K562 (cell line): ENCODE results near the gene NF1. TPM values are rescaled to one million over a fixed set of nuclear protein-coding genes. Genes with fewer than 3 reads are reported as not detected.

Source experiments
- ATAC-seq: fragments of 200-7000 bp; cut with Tn5 transposase; 3 replicates; pipeline ENCODE4 v1.9.1; 2020; ENCODE audit warnings: moderate library complexity
- BruUV-seq: library from RNA; stranded (reverse); fragments of 400-500 nt; replicated peaks from 2 replicates; lab custom pipeline; 2021; lab: Mats Ljungman, UMichigan
- CTCF ChIA-PET: fragments of 300-600 bp; formaldehyde crosslinking; extraction: SDS; loops from one replicate; lab custom pipeline; 2021; ENCODE audit warnings: low intra/inter-chr PET ratio; lab: Yijun Ruan, JAX
- POLR2A ChIA-PET: fragments of 300-600, 350-650 bp; sonication (Branson Sonifier 250); formaldehyde crosslinking; extraction: SDS; loops from one replicate; lab custom pipeline; 2021; ENCODE audit warnings: antibody characterized with exemption, inconsistent platforms; lab: Yijun Ruan, JAX
- DNase-seq, 4 experiments: peaks; one replicate each; pipeline versions ENCODE4 v3.0.0 to v3.0.0-alpha.2; 2011 to 2018; ENCODE audit warnings: low spot score in 3 of 4, mixed read lengths in 3 of 4; ENCODE audit errors: extremely low read depth in 1 of 4
- FAIRE-seq: peaks from 2 replicates; lab custom pipeline; 2011; peaks lifted over from hg19 to GRCh38; lab: Jason Lieb, UNC
- H2AFZ ChIP-seq: 2 replicates; pipeline ENCODE4 v1.6.0; 2011; ENCODE audit warnings: low read depth, low read length, control low read depth, inconsistent platforms
- H3K27ac ChIP-seq: fragments of 200-600 bp; 3 replicates; pipeline ENCODE4 v1.8.0; 2011; ENCODE audit warnings: low read depth, mild to moderate bottlenecking, control low read depth, inconsistent platforms, low read length, moderate library complexity, mixed read lengths; ENCODE audit errors: extremely low read depth
- H3K27me3 ChIP-seq, 2 experiments: fragments of 300-600 bp in 1 of 2; 2 replicates in 1 of 2; 3 replicates in 1 of 2; pipeline versions ENCODE4 v1.6.0 to v1.8.0; 2011; ENCODE audit warnings: inconsistent platforms in 2 of 2, low read length in 2 of 2, mild to moderate bottlenecking in 1 of 2, mixed read lengths in 1 of 2, moderate library complexity in 1 of 2; ENCODE audit not compliant: control insufficient read depth in 2 of 2, insufficient read depth in 2 of 2
- H3K36me3 ChIP-seq: fragments of 300-600 bp; 3 replicates; pipeline ENCODE4 v1.8.0; 2011; ENCODE audit warnings: mild to moderate bottlenecking, low read length, inconsistent platforms; ENCODE audit not compliant: control insufficient read depth, insufficient read depth
- H3K4me1 ChIP-seq, 2 experiments: fragments of 200-600 bp in 1 of 2; replicated peaks in 1 of 2; 2 replicates in 1 of 2; 3 replicates in 1 of 2; pipeline versions ENCODE4 v1.5.1 to v1.8.0; 2011; ENCODE audit warnings: inconsistent platforms in 2 of 2, low read length in 2 of 2, mild to moderate bottlenecking in 1 of 2, mixed read lengths in 1 of 2, moderate library complexity in 1 of 2; ENCODE audit not compliant: control insufficient read depth in 2 of 2, insufficient read depth in 2 of 2
- H3K4me2 ChIP-seq: 2 replicates; pipeline ENCODE4 v1.6.1; 2011; ENCODE audit warnings: low read length, control low read depth, inconsistent platforms, mixed read lengths; ENCODE audit not compliant: insufficient read depth
- H3K4me3 ChIP-seq: fragments of 200-600 bp; sonication (generic), shearing (Covaris generic); 2 replicates; pipeline ENCODE4 v1.5.1; 2016; ENCODE audit warnings: control low read depth, inconsistent platforms
- H3K79me2 ChIP-seq: fragments of 200-600 bp; 3 replicates; pipeline ENCODE4 v1.8.0; 2011; ENCODE audit warnings: low read length, inconsistent platforms; ENCODE audit not compliant: control insufficient read depth, insufficient read depth
- H3K9ac ChIP-seq, 2 experiments: 2 replicates each; pipeline versions ENCODE4 v1.6.0 to v1.6.1; 2011; ENCODE audit warnings: low read depth in 2 of 2, low read length in 2 of 2, control low read depth in 1 of 2, inconsistent platforms in 1 of 2, mild to moderate bottlenecking in 1 of 2, mixed read lengths in 1 of 2; ENCODE audit not compliant: insufficient read depth in 1 of 2
- H3K9me1 ChIP-seq: one replicate; pipeline ENCODE4 v1.6.0; 2011; ENCODE audit warnings: inconsistent platforms, mild to moderate bottlenecking, low read length, moderate library complexity; ENCODE audit not compliant: control insufficient read depth, insufficient read depth
- H3K9me3 ChIP-seq: replicated peaks from 2 replicates; pipeline ENCODE4 v1.5.1; 2011; ENCODE audit warnings: low read depth, low read length, inconsistent platforms; ENCODE audit not compliant: control insufficient read depth, insufficient read depth
- H4K20me1 ChIP-seq: replicated peaks from 2 replicates; pipeline ENCODE4 v1.6.1; 2011; ENCODE audit warnings: low read length, inconsistent platforms, mixed read lengths; ENCODE audit not compliant: control insufficient read depth, insufficient read depth
- ARHGAP35 ChIP-seq: fragments of 450-650 bp; IDR thresholded peaks from 2 replicates; pipeline ENCODE4 v1.6.1; 2018; ENCODE audit not compliant: partially characterized antibody
- CHD2 ChIP-seq: IDR thresholded peaks from 2 replicates; pipeline ENCODE4 v1.6.1; 2011; ENCODE audit warnings: low read depth, low read length
- KDM1A ChIP-seq, 2 experiments: fragments of 450-650 bp; IDR thresholded peaks; 2 replicates each; pipeline ENCODE4 v1.6.1; 2016; ENCODE audit warnings: mild to moderate bottlenecking in 2 of 2
- RBM25 ChIP-seq: fragments of 200-400 bp; formaldehyde crosslinking; IDR thresholded peaks from 2 replicates; pipeline ENCODE4 v1.6.1; 2018; ENCODE audit warnings: low read length, low read depth, moderate library complexity; ENCODE audit not compliant: severe bottlenecking
- SMARCA5 ChIP-seq: fragments of 450-650 bp; IDR thresholded peaks from 2 replicates; pipeline ENCODE4 v1.6.1; 2016
- SPI1 ChIP-seq: IDR thresholded peaks from 2 replicates; pipeline ENCODE4 v1.6.1; 2011; ENCODE audit warnings: low read depth, low read length, control low read depth, borderline replicate concordance
- ZZZ3 ChIP-seq: fragments of 450-650 bp; IDR thresholded peaks from 2 replicates; pipeline ENCODE4 v1.6.1; 2016; ENCODE audit warnings: antibody characterized with exemption, mild to moderate bottlenecking, moderate library complexity
- WGBS: fragments of 100-300 bp; shearing (Covaris generic); methylation state at CpG from one replicate; pipeline ENCODE4 v1.1.6; 2016; ENCODE audit warnings: low coverage, mixed read lengths; ENCODE audit not compliant: insufficient coverage; ENCODE audit errors: missing lambda C conversion rate; 5-methylcytosine and 5-hydroxymethylcytosine counted together
- in situ Hi-C: fragments of 300-500 bp; cut with MboI; formaldehyde crosslinking; loops from 4 replicates; pipeline ENCODE4 v1.15.0; 2018; ENCODE audit warnings: inconsistent platforms, mixed read lengths
- intact Hi-C: fragments of 100-400 bp; cut with micrococcal nuclease; formaldehyde crosslinking; loops from 2 replicates; pipeline ENCODE4 v1.14.2; 2022
- polyA plus RNA-seq, 8 experiments: library from polyadenylated mRNA; depleted of rRNA in 4 of 8; stranded (reverse) in 5 of 8; unstranded in 3 of 8; fragments of >200 nt; fragmentation: Nextera tagmentation in 2 of 8; fragmentation: Illumina TruSeq in 1 of 8; extraction: Ambion mirVana in 2 of 8; extraction: Trizol in 1 of 8; gene quantifications; 2 replicates each; pipeline versions ENCODE4 v1.2.1 to v1.2.3, GENCODE V29; 2011 to 2014; ENCODE audit warnings: inconsistent platforms in 1 of 8, missing spikeins in 1 of 8
- total RNA-seq, 7 experiments: library from RNA; depleted of rRNA in 6 of 7; stranded (reverse); fragments of >200 nt in 6 of 7; fragmentation: Illumina TruSeq in 2 of 7; extraction: Trizol in 2 of 7; gene quantifications; 2 replicates each; pipeline versions ENCODE4 v1.2.1 to v1.2.3, GENCODE V29; 2011 to 2021; ENCODE audit warnings: low replicate concordance in 1 of 7

Gene NF1
- total and polyA plus RNA-seq, 9 of the 15 experiments (the other 6 are each of a cell fraction or from before 2014, with no cell fraction given): 3.4 to 41.9 (median 24.3) TPM

- no peak for TF ChIP-seq ZZZ3
- TF ChIP-seq CHD2: no peak
These were observed 306.9 kb downstream of the NF1 start (continued) for GRCh38 chr17:31401456-31402254.

GRCh38 chr17:31404028-31404949 lies 309.5 kb downstream of the NF1 start:
- H3K9me3 ChIP-seq: no peaks in the 10 kb centered on the region
- ATAC-seq: peak; percentile 49
- intact Hi-C loops: no loop called here
- no peak overlapping the region for H3K4me2 ChIP-seq
- no peak for DNase-seq
- in situ Hi-C loops: no loop called here
- ChIA-PET CTCF (no interaction called here), POLR2A (interaction anchor here (0.6 kb wide), 2 partner anchors 63 to 306 kb away, joined by 3 to 4 read pairs; no protein-coding TSS in a partner anchor)
- no peaks in the 10 kb centered on the region for H3K36me3 ChIP-seq
- peaks cover 0 to 4% of the 10 kb centered on the region in 2 experiments; a peak in 1 of 5 replicates for H3K4me1 ChIP-seq
- WGBS: 10% methylated on average over 19 of the region's 19 CpGs
- TF ChIP-seq ARHGAP35 (no peak), SMARCA5 (0 out of 2 replicates have a peak, but pooled peaks have one; percentile 20), RBM25 (peak; percentile 68), SPI1 (peak; percentile 22; the same call in 1 of the 2 replicates), KDM1A (IDR thresholded peaks at IDR 0.05) (peak in 1 of 2 experiments; percentile 49; a peak in 1 of 4 replicates)
- H3K27me3 ChIP-seq: peaks cover 8 to 60% of the 10 kb centered on the region in 2 experiments; a peak in 3 of 5 replicates
- FAIRE-seq: no peak
- no peaks in the 10 kb centered on the region for H3K79me2 ChIP-seq
- H3K4me3 ChIP-seq: no peak overlapping the region
- H3K9me1 ChIP-seq: no peaks in the 10 kb centered on the region
- no peak overlapping the region for H3K27ac ChIP-seq
- H4K20me1 ChIP-seq: peaks cover 9% of the 10 kb centered on the region; the same call in 1 of the 2 replicates
- H2AFZ ChIP-seq: no peak overlapping the region
- H3K9ac ChIP-seq: no peak overlapping the region; a peak in 1 of 4 replicates
- BruUV-seq: no TSS peak
